ENCODE measurements around the gene GSTM4. TPM values are rescaled to one million over a fixed set of nuclear protein-coding genes. Genes with fewer than 3 reads are reported as not detected.

Gene GSTM4
- total and polyA plus RNA-seq, 9 of the 15 experiments (the other 6 are each of a cell fraction or from before 2014, with no cell fraction given), result 18.8 to 53.4 (median 38.8) TPM

- H3K9me1 ChIP-seq (ENCODE audit: control insufficient read depth, insufficient read depth, low read length), result no peaks in the 10 kb centered on the region
- peak overlapping the region; percentile 61 for H3K4me3 ChIP-seq
- H4K20me1 ChIP-seq (replicated peaks; ENCODE audit: control insufficient read depth, insufficient read depth, low read length), result peaks cover 5% of the 10 kb centered on the region; the same call in 1 of the 2 replicates
- CTCF ChIA-PET (ENCODE audit: low intra/inter-chr PET ratio), result interaction anchor here (0.7 kb wide), 1 partner anchor 52 kb away, joined by 4 read pairs; no protein-coding TSS in a partner anchor
- H3K9ac ChIP-seq (ENCODE audit: insufficient read depth in 1 of 2, low read depth in 2 of 2, low read length in 2 of 2), result peak overlapping the region; percentile 86 to 98
- BruUV-seq (replicated peaks), result TSS peak; percentile 96
- H3K27ac ChIP-seq (ENCODE audit: extremely low read depth, low read depth, low read length), result peak overlapping the region; percentile 90
- ATAC-seq, result no peak
- H3K36me3 ChIP-seq (ENCODE audit: control insufficient read depth, insufficient read depth, low read length), result no peaks in the 10 kb centered on the region
- H3K9me3 ChIP-seq (replicated peaks; ENCODE audit: control insufficient read depth, insufficient read depth, low read depth, low read length), result no peaks in the 10 kb centered on the region
- in situ Hi-C loops (cut with MboI) (no loop called here), intact Hi-C loops (cut with micrococcal nuclease) (loop anchor here (5.0 kb wide), 1 partner anchor 72 kb away; the partner anchor contains the start of gene GNAI3)
- H3K4me2 ChIP-seq (ENCODE audit: insufficient read depth, low read length), result peak overlapping the region; percentile 96
- FAIRE-seq, result peak; percentile 78
- peak in 1 of 4 experiments; percentile 46 for DNase-seq (ENCODE audit: extremely low read depth in 1 of 4, low spot score in 3 of 4)
- H2AFZ ChIP-seq (ENCODE audit: low read depth, low read length), result peak overlapping the region; percentile 96
- peaks cover 32 to 44% of the 10 kb centered on the region in 2 experiments for H3K4me1 ChIP-seq (replicated peaks in 1 of 2; ENCODE audit: control insufficient read depth in 2 of 2, insufficient read depth in 2 of 2, low read length in 2 of 2)
- H3K27me3 ChIP-seq (ENCODE audit: control insufficient read depth in 2 of 2, insufficient read depth in 2 of 2, low read length in 2 of 2), result 0 out of 5 replicates have a peak, but pooled peaks cover 0 to under 1% of the 10 kb centered on the region in 2 experiments
- 8% methylated on average over 9 of the region's 9 CpGs for WGBS (ENCODE audit: insufficient coverage, low coverage, missing lambda C conversion rate)
- POLR2A ChIA-PET, result interaction anchor here (0.7 to 3.3 kb wide), 11 partner anchors 10 to 221 kb away, joined by 3 to 16 read pairs (median 5); partner anchors contain the start of genes GNAI3 and SORT1
- H3K79me2 ChIP-seq (ENCODE audit: control insufficient read depth, insufficient read depth, low read length), result peaks cover 50% of the 10 kb centered on the region
- 0 out of 2 replicates have a peak, but pooled peaks have one; percentile 45 for TF ChIP-seq ZNF589 (CRISPR knock-in tag; IDR thresholded peaks at IDR 0.05; ENCODE audit: low read depth)
- TF ChIP-seq MGA (IDR thresholded peaks at IDR 0.05), result no peak
- TF ChIP-seq HINFP (tag; conservative IDR thresholded peaks at IDR 0.05; ENCODE audit: low read depth), result no peak
- no peak for TF ChIP-seq YBX1 (IDR thresholded peaks at IDR 0.05)
- no peak for TF ChIP-seq IRF9 (tag; IDR thresholded peaks at IDR 0.05)
Observed at GRCh38 chr1:109618661-109619575, 37.0 kb upstream of the GSTM4 start.

Data from K562 (cell line).